DOHH2 (cell line): ENCODE data around the gene FTHL17.

ENCODE experiments used
- EZH2phosphoT487 ChIP-seq: fragments of 200-600 bp; sonication (generic); IDR thresholded peaks from 2 replicates; pipeline ENCODE4 v1.6.1; 2017; ENCODE audit warnings: borderline replicate concordance, mild to moderate bottlenecking, antibody characterized with exemption, low read length, moderate library complexity, mixed read lengths
- TF ChIP-seq, protein P1 (sequence below): fragments of 200-600 bp; sonication (generic); IDR thresholded peaks from one replicate; pipeline ENCODE4 v1.5.1; 2014; ENCODE audit warnings: antibody characterized with exemption, mild to moderate bottlenecking, low read depth, low read length; ENCODE audit not compliant: poor library complexity, severe bottlenecking

GRCh38 chrX:31117266-31117665 is 45.4 kb upstream of the FTHL17 start:
- TF ChIP-seq, protein P1, sequence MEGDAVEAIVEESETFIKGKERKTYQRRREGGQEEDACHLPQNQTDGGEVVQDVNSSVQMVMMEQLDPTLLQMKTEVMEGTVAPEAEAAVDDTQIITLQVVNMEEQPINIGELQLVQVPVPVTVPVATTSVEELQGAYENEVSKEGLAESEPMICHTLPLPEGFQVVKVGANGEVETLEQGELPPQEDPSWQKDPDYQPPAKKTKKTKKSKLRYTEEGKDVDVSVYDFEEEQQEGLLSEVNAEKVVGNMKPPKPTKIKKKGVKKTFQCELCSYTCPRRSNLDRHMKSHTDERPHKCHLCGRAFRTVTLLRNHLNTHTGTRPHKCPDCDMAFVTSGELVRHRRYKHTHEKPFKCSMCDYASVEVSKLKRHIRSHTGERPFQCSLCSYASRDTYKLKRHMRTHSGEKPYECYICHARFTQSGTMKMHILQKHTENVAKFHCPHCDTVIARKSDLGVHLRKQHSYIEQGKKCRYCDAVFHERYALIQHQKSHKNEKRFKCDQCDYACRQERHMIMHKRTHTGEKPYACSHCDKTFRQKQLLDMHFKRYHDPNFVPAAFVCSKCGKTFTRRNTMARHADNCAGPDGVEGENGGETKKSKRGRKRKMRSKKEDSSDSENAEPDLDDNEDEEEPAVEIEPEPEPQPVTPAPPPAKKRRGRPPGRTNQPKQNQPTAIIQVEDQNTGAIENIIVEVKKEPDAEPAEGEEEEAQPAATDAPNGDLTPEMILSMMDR, result no peak
- TF ChIP-seq EZH2phosphoT487, result no peak
